Measurements from ENCODE around the gene PDGFRB.

- TF ChIP-seq CTCF (conservative IDR thresholded peaks at IDR 0.05; ENCODE audit: low read length) (no peak), EZH2phosphoT487 (IDR thresholded peaks at IDR 0.05; ENCODE audit: borderline replicate concordance, low read depth, low read length) (no peak)
Measured at GRCh38 chr5:150139334-150139733, 16.3 kb downstream of the PDGFRB start.
